Gastroesophageal sphincter (tissue), 4 donors: ENCODE data around the gene CNNM1. TPM values are rescaled to one million over a fixed set of nuclear protein-coding genes. Genes with fewer than 3 reads are reported as not detected.
A peak's percentile ranks its signal among the peaks of the same experiment; 100 is the strongest.

Experiments used
- ATAC-seq: fragments of 150-250 bp; one replicate; pipeline ENCODE4 v1.9.1; 2016; ENCODE audit warnings: mild to moderate bottlenecking, moderate library complexity
- H3K27ac ChIP-seq, 4 donors: fragments of 200-600 bp; sonication (generic) in 3 of 4; 1 replicate in 3 of 4; 2 replicates in 1 of 4; pipeline ENCODE4 v1.5.1; 2016 to 2019
- H3K27me3 ChIP-seq: fragments of 200-600 bp; sonication (generic); one replicate; pipeline ENCODE4 v1.5.1; 2019
- H3K36me3 ChIP-seq, 2 donors: fragments of 200-600 bp; sonication (generic); one replicate each; pipeline ENCODE4 v1.5.1; 2019; ENCODE audit warnings: control low read depth in 1 of 2
- H3K4me1 ChIP-seq, 3 donors: fragments of 200-600 bp; sonication (generic); 1 replicate in 2 of 3; 2 replicates in 1 of 3; pipeline ENCODE4 v1.5.1; 2016 to 2019; ENCODE audit warnings: control low read depth in 2 of 3
- H3K4me3 ChIP-seq, 2 donors: fragments of 200-600 bp; sonication (generic); one replicate each; pipeline ENCODE4 v1.5.1; 2019; ENCODE audit warnings: mild to moderate bottlenecking in 1 of 2, moderate library complexity in 1 of 2
- H3K9me3 ChIP-seq, 3 donors: fragments of 200-600 bp; sonication (generic); one replicate each; pipeline ENCODE4 v1.5.1; 2017 to 2019; ENCODE audit warnings: control low read depth in 2 of 3
- CTCF ChIP-seq, 4 experiments: fragments of 200-600 bp in 2 of 4; fragments of 450-650 bp in 2 of 4; sonication (generic) in 1 of 4; IDR thresholded peaks; one replicate each; pipeline ENCODE4 v1.5.1; 2017 to 2019; ENCODE audit warnings: antibody characterized with exemption in 4 of 4, mild to moderate bottlenecking in 2 of 4, moderate library complexity in 2 of 4
- EP300 ChIP-seq: sonication (generic); formaldehyde crosslinking; IDR thresholded peaks from one replicate; pipeline ENCODE4 v1.6.1; 2017; ENCODE audit warnings: antibody characterized with exemption, mild to moderate bottlenecking
- POLR2A ChIP-seq, 2 donors: fragments of 450-650 bp; IDR thresholded peaks; one replicate each; pipeline ENCODE4 v1.6.1; 2017; ENCODE audit warnings: antibody characterized with exemption in 2 of 2, mild to moderate bottlenecking in 2 of 2, moderate library complexity in 1 of 2
- POLR2AphosphoS5 ChIP-seq: sonication (generic); formaldehyde crosslinking; IDR thresholded peaks from one replicate; pipeline ENCODE4 v1.6.1; 2017; ENCODE audit warnings: antibody characterized with exemption
- WGBS, 2 donors: methylation state at CpG; one replicate each; pipeline ENCODE4 v1.1.5; 2018; ENCODE audit warnings: low coverage in 1 of 2; 5-methylcytosine and 5-hydroxymethylcytosine counted together
- total RNA-seq, 4 donors: library from RNA; depleted of rRNA; stranded (reverse); fragments of >200 nt; gene quantifications; one replicate each; pipeline ENCODE4 v1.1.0, GENCODE V29; 2016

Gene CNNM1
- 1 to 10 TPM; 1.9 to 3.1 (median 3.0) TPM for total RNA-seq

GRCh38 chr10:99329304-99329553 is at the start of gene CNNM1:
CNNM1 (plus strand) TSS chr10:99329356; CDS start chr10:99329388, 32 bp downstream.
- Histone ChIP-seq H3K4me1 (peaks cover 0 to 29% (median 5%) of the 10 kb centered on the region in 3 donors), H3K9me3 (no peaks in the 10 kb centered on the region), H3K27me3 (peaks cover 19% of the 10 kb centered on the region), H3K27ac (peak within 1 kb of the TSS in 3 of 4 donors; percentile 7 to 63 (median 59)), H3K4me3 (peak within 1 kb of the TSS; percentile 43 to 75), H3K36me3 (no peaks in the 10 kb centered on the region)
- WGBS, 2 donors, result no CpG with 5 or more reads among the region's 24 CpGs
- TF ChIP-seq EP300, result no peak
- no peak for TF ChIP-seq CTCF (IDR thresholded peaks at IDR 0.05)
- no peak for TF ChIP-seq POLR2AphosphoS5
- TF ChIP-seq POLR2A (IDR thresholded peaks at IDR 0.05), result no peak
- peak; percentile 77 for ATAC-seq

- Histone ChIP-seq H3K4me3 (no peak overlapping the region), H3K4me1 (no peaks in the 10 kb centered on the region), H3K27ac (no peak overlapping the region), H3K27me3 (no peaks in the 10 kb centered on the region), H3K36me3 (no peaks in the 10 kb centered on the region), H3K9me3 (peaks cover 0 to 7% (median 0%) of the 10 kb centered on the region in 3 donors)
- WGBS, 2 donors, result 12 to 29% methylated on average over 1 of the region's 1 CpG
- no peak for ATAC-seq
- TF ChIP-seq POLR2AphosphoS5 (no peak), CTCF (IDR thresholded peaks at IDR 0.05) (no peak), EP300 (no peak), POLR2A (IDR thresholded peaks at IDR 0.05) (no peak)
Measured at GRCh38 chr10:99279626-99280111, 49.5 kb upstream of the CNNM1 start.

GRCh38 chr10:99280472-99280871 is 48.7 kb upstream of the CNNM1 start:
- WGBS, 2 donors, result 73 to 85% methylated on average over 2 of the region's 2 CpGs
- no peak for ATAC-seq
- H3K27ac ChIP-seq, result no peak overlapping the region
- H3K36me3 ChIP-seq, result no peaks in the 10 kb centered on the region
- no peaks in the 10 kb centered on the region for H3K4me1 ChIP-seq
- TF ChIP-seq CTCF (IDR thresholded peaks at IDR 0.05), result no peak
- TF ChIP-seq POLR2AphosphoS5, result no peak
- no peak for TF ChIP-seq EP300
- TF ChIP-seq POLR2A (IDR thresholded peaks at IDR 0.05), result no peak
- H3K9me3 ChIP-seq, result peaks cover 0 to 7% (median 0%) of the 10 kb centered on the region in 3 donors
- no peak overlapping the region for H3K4me3 ChIP-seq
- H3K27me3 ChIP-seq, result no peaks in the 10 kb centered on the region

- TF ChIP-seq POLR2AphosphoS5, result no peak
- no peak for TF ChIP-seq CTCF (IDR thresholded peaks at IDR 0.05)
- TF ChIP-seq POLR2A (IDR thresholded peaks at IDR 0.05), result no peak
- peaks cover 0 to 2% (median 0%) of the 10 kb centered on the region in 3 donors for H3K4me1 ChIP-seq
- H3K27me3 ChIP-seq, result no peaks in the 10 kb centered on the region
- H3K36me3 ChIP-seq, result no peaks in the 10 kb centered on the region
- ATAC-seq, result no peak
- H3K4me3 ChIP-seq, result no peak overlapping the region
- no peak overlapping the region for H3K27ac ChIP-seq
- whole genome bisulfite sequencing, 2 donors, result 19 to 40% methylated on average over 2 to 3 of the region's 3 CpGs
- peaks cover 0 to 7% (median 0%) of the 10 kb centered on the region in 3 donors for H3K9me3 ChIP-seq
Measured at GRCh38 chr10:99285881-99286280, 43.3 kb upstream of the CNNM1 start.

GRCh38 chr10:99290306-99290705 is 38.9 kb upstream of the CNNM1 start:
- no peak overlapping the region for H3K4me3 ChIP-seq
- TF ChIP-seq EP300 (no peak), POLR2AphosphoS5 (no peak), CTCF (IDR thresholded peaks at IDR 0.05) (no peak), POLR2A (IDR thresholded peaks at IDR 0.05) (no peak)
- peaks cover 0 to 18% (median 5%) of the 10 kb centered on the region in 3 donors for H3K4me1 ChIP-seq
- H3K27me3 ChIP-seq, result no peaks in the 10 kb centered on the region
- H3K9me3 ChIP-seq, result no peaks in the 10 kb centered on the region
- ATAC-seq, result no peak
- H3K27ac ChIP-seq, result no peak overlapping the region
- 83 to 89% methylated on average over 1 of the region's 1 CpG for WGBS, 2 donors
- no peaks in the 10 kb centered on the region for H3K36me3 ChIP-seq
